ENCODE data around the gene PPP1R3A. TPM values are rescaled to one million over a fixed set of nuclear protein-coding genes. Genes with fewer than 3 reads are reported as not detected.

Gene PPP1R3A
- not detected in 2 replicates for total RNA-seq (2021)
- Bru-seq, nascent RNA, result not detected
- not detected for BruChase-seq, experiment 1, labeled RNA remaining after a 2-hour chase
- not detected for BruChase-seq, experiment 2, labeled RNA remaining after a 6-hour chase
- long read RNA-seq, result 0 reads

GRCh38 chr7:113918946-113919345 is at the start of gene PPP1R3A:
Gene PPP1R3A (minus strand): TSS chr7:113919009. CDS start chr7:113918996, 13 bp downstream.
- Histone ChIP-seq H4K20me1 (ENCODE audit: insufficient read depth) (no peaks in the 10 kb centered on the region), H3K9me2 (ENCODE audit: insufficient read depth) (no peaks in the 10 kb centered on the region; the same call in 1 of the 2 replicates), H3K9me3 (ENCODE audit: insufficient read depth, low read depth) (no peaks in the 10 kb centered on the region), H3K79me2 (ENCODE audit: low read depth) (no peaks in the 10 kb centered on the region), H3K27me3 (ENCODE audit: insufficient read depth, low read depth) (no peaks in the 10 kb centered on the region), H3K4me2 (no peak within 1 kb of the TSS), H2AFZ (no peak within 1 kb of the TSS), H3K36me3 (ENCODE audit: low read depth) (no peaks in the 10 kb centered on the region), H3F3A (ENCODE audit: insufficient read depth, low read depth) (no peaks in the 10 kb centered on the region), H3K4me1 (replicated peaks; ENCODE audit: insufficient read depth) (no peaks in the 10 kb centered on the region), H3K27ac (no peak within 1 kb of the TSS), H3K4me3 (no peak within 1 kb of the TSS)
- TF ChIP-seq CTCF (conservative IDR thresholded peaks at IDR 0.05), result no peak
- no peak for TF ChIP-seq EZH2 (IDR thresholded peaks at IDR 0.05; ENCODE audit: low read depth)
- ChIA-PET POLR2A (ENCODE audit: unreplicated experiment) (no interaction called here), CTCF (no interaction called here)
- no peak for DNase-seq
- BruUV-seq (replicated peaks), result no TSS peak
- intact Hi-C loops (cut with micrococcal nuclease; ENCODE audit: unreplicated experiment), result no loop called here

- intact Hi-C loops (cut with micrococcal nuclease; ENCODE audit: unreplicated experiment), result no loop called here
- POLR2A ChIA-PET (ENCODE audit: unreplicated experiment), result no interaction called here
Observed at GRCh38 chr7:113963356-113963755, 44.5 kb upstream of the PPP1R3A start.

GRCh38 chr7:113959910-113960309 is 41.1 kb upstream of the PPP1R3A start:
- intact Hi-C loops (cut with micrococcal nuclease; ENCODE audit: unreplicated experiment), result no loop called here
- Histone ChIP-seq H3K27me3 (ENCODE audit: insufficient read depth, low read depth) (no peaks in the 10 kb centered on the region), H3K4me2 (no peak overlapping the region), H3K27ac (no peak overlapping the region), H4K20me1 (ENCODE audit: insufficient read depth) (no peaks in the 10 kb centered on the region), H3F3A (ENCODE audit: insufficient read depth, low read depth) (no peaks in the 10 kb centered on the region), H3K4me3 (no peak overlapping the region), H3K36me3 (ENCODE audit: low read depth) (no peaks in the 10 kb centered on the region), H3K79me2 (ENCODE audit: low read depth) (no peaks in the 10 kb centered on the region), H3K4me1 (replicated peaks; ENCODE audit: insufficient read depth) (no peaks in the 10 kb centered on the region), H3K9me3 (ENCODE audit: insufficient read depth, low read depth) (no peaks in the 10 kb centered on the region), H2AFZ (no peak overlapping the region), H3K9me2 (ENCODE audit: insufficient read depth) (no peaks in the 10 kb centered on the region)
- BruUV-seq (replicated peaks), result no TSS peak
- no peak for DNase-seq
- TF ChIP-seq CTCF (conservative IDR thresholded peaks at IDR 0.05) (no peak), EZH2 (IDR thresholded peaks at IDR 0.05; ENCODE audit: low read depth) (no peak)
- ChIA-PET POLR2A (ENCODE audit: unreplicated experiment) (no interaction called here), CTCF (no interaction called here)

More at GRCh38 chr7:113963356-113963755, 44.5 kb upstream of the PPP1R3A start:
- Histone ChIP-seq H3K4me2 (no peak overlapping the region), H3K79me2 (ENCODE audit: low read depth) (no peaks in the 10 kb centered on the region), H3K4me1 (replicated peaks; ENCODE audit: insufficient read depth) (no peaks in the 10 kb centered on the region), H3K4me3 (no peak overlapping the region), H3K36me3 (ENCODE audit: low read depth) (no peaks in the 10 kb centered on the region), H4K20me1 (ENCODE audit: insufficient read depth) (no peaks in the 10 kb centered on the region), H3K9me2 (ENCODE audit: insufficient read depth) (no peaks in the 10 kb centered on the region), H3K9me3 (ENCODE audit: insufficient read depth, low read depth) (no peaks in the 10 kb centered on the region), H3K27me3 (ENCODE audit: insufficient read depth, low read depth) (no peaks in the 10 kb centered on the region), H3K27ac (no peak overlapping the region), H2AFZ (no peak overlapping the region), H3F3A (ENCODE audit: insufficient read depth, low read depth) (no peaks in the 10 kb centered on the region)
- CTCF ChIA-PET, result no interaction called here
- BruUV-seq (replicated peaks), result no TSS peak
- no peak for DNase-seq
- TF ChIP-seq EZH2 (IDR thresholded peaks at IDR 0.05; ENCODE audit: low read depth) (no peak), CTCF (conservative IDR thresholded peaks at IDR 0.05) (no peak)

All from PC-9 (cell line).